Right renal cortex interstitium (tissue), 3 donors: ENCODE results near the gene PVRIG. TPM values are rescaled to one million over a fixed set of nuclear protein-coding genes. Genes with fewer than 3 reads are reported as not detected.
"Not testable (repeated sequence)": the region's sequence is repeated elsewhere in the genome, so short reads cannot be mapped to it uniquely, and the experiment has no call there.

Experiments
- DNase-seq, 3 donors: peaks; one replicate each; pipeline ENCODE4 v3.0.0-alpha.2; 2013; ENCODE audit warnings: low read depth in 3 of 3, low spot score in 2 of 3
- polyA plus RNA-seq, 3 donors: library from polyadenylated mRNA; unstranded; fragments of 120-200 nt; gene quantifications; one replicate each; pipeline ENCODE4 v1.2.1, GENCODE V29; 2013; ENCODE audit not compliant: insufficient read length in 3 of 3

The PVRIG gene
- polyA plus RNA-seq, 3 donors, result 2.0 to 3.8 (median 3.1) TPM

DNA sequence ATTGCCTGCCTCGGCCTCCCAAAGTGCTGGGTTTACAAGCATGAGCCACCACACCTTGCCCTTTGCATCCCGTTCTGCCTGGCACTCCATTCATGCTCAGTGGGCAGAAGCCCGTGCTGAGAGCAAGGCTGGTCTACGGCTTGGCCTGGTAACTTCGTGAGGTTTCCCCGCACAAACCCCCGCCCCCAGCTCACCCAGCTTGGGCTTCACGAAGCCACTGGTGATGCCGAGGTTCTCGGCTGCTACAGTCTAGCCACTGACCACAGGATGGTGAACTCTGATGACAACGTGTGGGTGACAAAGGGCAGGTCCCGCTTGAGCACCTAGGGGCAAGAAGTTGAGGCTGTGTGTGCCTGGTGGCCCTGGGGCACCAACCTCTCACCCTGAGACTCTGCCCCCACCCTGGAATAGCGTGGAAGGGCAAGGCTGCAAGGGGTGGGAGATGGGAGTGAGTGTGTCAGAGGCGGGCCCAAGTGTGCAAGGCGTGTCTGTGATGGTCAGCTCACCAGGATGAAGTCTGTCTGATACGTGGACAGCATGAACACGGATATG lies 3.7 kb downstream of the PVRIG start:
- not testable (repeated sequence) for DNase-seq

GRCh38 chr7:100224891-100225290 lies 5.1 kb downstream of the PVRIG start:
- not testable (repeated sequence) for DNase-seq

- not testable (repeated sequence) for DNase-seq
These were observed 15.0 kb downstream of the PVRIG start for GRCh38 chr7:100234660-100235317.

- not testable (repeated sequence) for DNase-seq
These were observed 20.2 kb downstream of the PVRIG start for GRCh38 chr7:100239975-100240374.

GRCh38 chr7:100243385-100243784 lies 23.6 kb downstream of the PVRIG start:
- DNase-seq, result not testable (repeated sequence)

GRCh38 chr7:100244988-100245605 lies 25.3 kb downstream of the PVRIG start:
- not testable (repeated sequence) for DNase-seq

DNA sequence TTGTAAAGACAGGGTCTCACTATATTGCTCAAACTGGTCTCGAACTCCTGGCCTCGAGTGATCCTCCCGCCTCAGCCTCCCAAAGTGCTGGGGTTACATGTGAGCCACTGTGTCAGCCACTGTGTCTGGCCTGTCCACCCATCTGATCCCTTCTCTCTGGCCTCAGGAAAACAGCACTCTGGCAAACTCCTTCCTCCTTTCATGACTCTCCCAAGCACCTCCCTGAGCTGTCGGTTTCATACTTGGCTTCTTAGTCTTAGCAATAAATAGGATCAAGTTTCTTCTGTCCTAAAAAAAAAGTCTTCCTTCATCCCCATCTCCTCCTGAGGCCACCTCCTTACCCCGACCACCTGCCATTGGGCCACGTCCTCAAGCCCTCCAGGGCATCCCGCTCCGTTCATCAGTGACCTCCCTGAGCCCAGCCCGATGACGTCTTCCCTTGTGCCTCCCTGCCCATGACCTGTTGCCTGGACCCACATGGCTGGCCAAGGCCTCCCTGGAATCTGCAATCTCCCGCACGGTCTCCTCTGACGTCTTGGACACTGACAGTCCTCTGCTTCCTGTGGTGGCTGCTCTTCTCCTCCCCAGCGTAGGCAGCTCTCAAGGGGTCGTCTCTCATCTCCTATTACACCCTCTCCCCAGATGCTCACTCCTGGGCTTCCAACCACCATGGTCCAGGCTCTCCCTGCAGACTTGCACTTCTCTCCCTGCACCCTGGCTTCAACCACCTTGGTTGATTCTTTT lies 26.5 kb downstream of the PVRIG start:
- DNase-seq, result not testable (repeated sequence)

DNA sequence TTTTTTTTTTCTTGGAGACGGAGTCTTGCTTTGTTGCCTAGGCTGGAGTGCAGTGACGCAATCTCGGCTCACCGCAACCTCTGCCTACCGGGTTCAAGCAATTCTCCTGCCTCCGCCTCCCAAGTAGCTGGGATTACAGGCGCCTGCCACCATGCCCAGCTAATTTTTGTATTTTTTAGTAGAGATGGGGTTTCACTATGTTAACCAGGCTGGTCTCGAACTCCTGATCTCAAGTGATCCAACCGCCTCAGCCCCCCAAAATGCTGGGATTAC lies 27.1 kb downstream of the PVRIG start:
- not testable (repeated sequence) for DNase-seq

- DNase-seq, result no peak
These were observed 27.5 kb downstream of the PVRIG start for GRCh38 chr7:100247152-100247757.

- DNase-seq, result no peak
These were observed 28.7 kb downstream of the PVRIG start for GRCh38 chr7:100248483-100248882.

- DNase-seq, result no peak
These were observed 37.3 kb downstream of the PVRIG start for GRCh38 chr7:100257017-100257416.

DNA sequence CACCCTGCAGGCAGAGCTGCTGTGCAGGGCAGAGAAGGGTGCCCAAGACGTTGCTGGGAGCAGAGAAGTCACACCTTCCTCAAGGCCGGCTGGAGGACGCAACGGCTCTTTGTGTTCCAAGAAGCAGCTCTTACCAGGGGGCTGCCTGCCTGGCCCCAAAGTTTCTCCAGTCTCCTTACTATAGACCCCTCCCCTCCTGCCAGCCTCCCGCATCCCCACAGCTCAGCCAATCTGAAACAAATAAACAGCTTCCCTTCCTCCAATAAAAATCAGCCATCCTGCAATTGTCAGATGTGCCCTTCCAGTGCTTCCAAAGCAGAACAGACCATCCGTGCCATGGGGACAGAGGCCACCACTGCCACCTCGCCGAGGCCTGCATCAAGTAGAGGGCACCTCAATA lies 40.2 kb downstream of the PVRIG start:
- DNase-seq, result not testable (repeated sequence)

DNA sequence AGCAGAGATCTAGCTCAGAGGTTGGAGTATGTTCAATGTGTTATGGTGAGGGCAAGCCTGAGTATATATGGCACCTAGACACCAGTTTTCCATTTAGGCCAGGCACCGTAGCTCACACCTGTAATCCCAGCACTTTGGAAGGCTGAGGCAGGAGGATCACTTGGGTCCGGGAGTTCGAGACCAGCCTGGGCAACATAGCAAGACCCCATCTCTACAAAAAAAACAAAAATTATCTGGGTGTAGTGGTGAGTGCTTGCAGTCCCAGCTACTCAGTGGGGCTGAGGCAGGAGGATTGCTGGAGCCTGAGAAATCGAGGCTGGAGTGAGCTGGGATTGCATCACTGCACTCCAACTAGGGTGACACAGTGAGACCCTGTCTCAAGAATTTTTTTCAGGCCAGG lies 43.1 kb downstream of the PVRIG start:
- not testable (repeated sequence) for DNase-seq

- not testable (repeated sequence) for DNase-seq
These were observed 44.5 kb downstream of the PVRIG start for GRCh38 chr7:100264223-100264622.

GRCh38 chr7:100264669-100265165 lies 45.0 kb downstream of the PVRIG start:
- not testable (repeated sequence) for DNase-seq

DNA sequence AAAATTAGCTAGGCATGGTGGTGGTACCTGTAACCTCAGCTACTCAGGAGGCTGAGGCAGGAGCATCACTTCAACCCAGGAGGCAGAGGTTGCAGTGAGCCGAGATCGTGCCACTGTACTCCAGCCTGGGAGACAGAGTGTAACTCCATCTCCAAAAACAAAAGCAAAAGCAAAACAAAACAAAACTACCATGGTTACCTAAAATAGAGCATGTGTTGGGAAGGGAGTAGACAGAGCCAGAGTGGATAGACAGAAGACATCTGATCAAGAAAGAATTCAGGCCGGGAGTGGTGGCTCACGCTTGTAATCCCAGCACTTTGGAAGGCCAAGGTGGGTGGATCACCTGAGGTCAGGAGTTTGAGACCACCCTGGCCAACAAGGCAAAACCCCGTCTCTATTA lies 46.1 kb downstream of the PVRIG start:
- not testable (repeated sequence) for DNase-seq

DNA sequence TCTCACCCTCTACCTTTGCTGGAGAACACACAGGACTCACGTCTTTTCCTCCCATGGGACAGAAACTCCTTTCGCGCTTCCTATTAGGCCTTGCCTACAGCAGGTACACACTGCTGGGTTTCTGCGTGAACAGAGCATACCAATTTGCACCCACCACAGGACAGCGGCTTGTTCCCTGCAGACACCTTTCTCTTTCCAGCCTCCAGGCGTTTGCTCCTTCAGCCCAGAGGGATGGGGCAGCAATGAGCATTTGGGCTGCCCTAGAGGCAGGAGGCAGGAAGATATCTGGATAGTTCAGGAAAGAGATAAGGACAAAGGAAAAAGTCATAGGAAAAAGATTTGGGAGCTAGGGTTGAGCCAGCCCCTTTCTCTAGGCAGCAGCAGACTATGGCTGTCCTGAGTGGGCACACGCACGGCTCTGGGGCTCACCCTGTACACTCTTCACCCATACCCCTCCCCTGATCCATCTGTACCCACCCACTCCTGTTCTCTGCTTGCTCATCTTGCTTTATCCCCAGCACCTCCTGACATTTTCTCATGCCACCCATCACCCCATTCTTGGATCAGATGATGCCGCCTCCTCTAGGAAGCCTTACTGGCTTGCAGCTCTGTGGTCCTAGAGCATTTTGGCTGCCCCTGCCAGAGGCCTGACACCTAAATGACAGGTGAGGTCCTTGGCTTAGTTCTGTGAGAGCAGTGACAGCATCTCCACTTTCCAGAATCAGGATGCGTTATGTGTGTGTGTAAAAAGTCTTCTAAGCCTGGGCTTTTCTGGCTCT lies 47.0 kb downstream of the PVRIG start:
- no peak for DNase-seq

DNA sequence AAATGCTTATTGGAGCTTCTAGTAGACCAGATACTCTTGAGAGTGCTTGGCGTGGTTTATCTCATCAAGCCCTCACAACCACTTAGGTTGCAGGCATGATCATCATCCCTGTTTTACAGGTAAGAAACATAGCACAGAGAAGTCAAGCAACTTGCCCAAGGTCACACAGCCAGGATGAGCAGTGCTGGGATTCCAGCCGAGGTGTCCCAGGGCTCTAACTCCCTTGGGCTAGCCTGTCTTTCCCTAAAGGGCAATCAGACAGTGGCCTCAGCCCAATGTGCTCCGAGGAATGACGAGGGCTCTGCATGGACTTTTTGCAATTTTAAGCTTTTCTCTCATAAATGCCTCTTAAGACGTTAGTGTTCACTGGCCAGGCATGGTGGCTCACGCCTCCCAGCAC lies 47.9 kb downstream of the PVRIG start:
- DNase-seq, result no peak

DNA sequence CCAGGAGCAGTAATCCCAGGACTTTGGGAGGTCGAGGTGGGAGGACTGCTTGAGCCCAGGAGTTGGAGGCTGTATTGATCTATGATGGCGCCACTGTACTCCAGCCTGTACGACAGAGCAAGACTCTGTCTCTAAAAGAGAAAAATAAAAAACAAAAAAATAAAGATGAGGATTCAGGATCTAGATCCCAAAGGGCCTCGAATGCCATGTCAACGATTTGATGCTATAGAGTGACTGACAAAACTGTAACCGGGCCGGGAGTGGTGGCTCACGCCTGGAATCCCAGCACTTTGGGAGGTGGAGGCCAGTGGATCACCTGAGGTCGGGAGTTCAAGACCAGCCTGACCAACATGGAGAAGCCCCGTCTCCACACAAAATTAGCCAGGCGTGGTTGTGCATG lies 49.1 kb downstream of the PVRIG start:
- DNase-seq, result not testable (repeated sequence)
